Measurements from ENCODE around the gene CDK3.

The CDK3 gene

GRCh38 chr17:76054112-76054476, 53.4 kb downstream of the CDK3 start:
- 89% methylated on average over 3 of the region's 4 CpGs for whole genome bisulfite sequencing (ENCODE audit: insufficient coverage)
- no peak for DNase-seq
- Histone ChIP-seq H3K9me3 (ENCODE audit: control extremely low read depth in 1 of 5, control insufficient read depth in 4 of 5, insufficient read depth in 2 of 5, low read depth in 1 of 5, low read length in 4 of 5) (no peaks in the 10 kb centered on the region), H3K27me3 (replicated peaks in 2 of 5; ENCODE audit: control insufficient read depth in 4 of 5, insufficient read depth in 5 of 5, low read length in 4 of 5) (no peaks in the 10 kb centered on the region), H3K4me1 (ENCODE audit: control extremely low read depth in 1 of 4, control insufficient read depth in 4 of 4, insufficient read depth in 4 of 4, low read length in 3 of 4) (no peaks in the 10 kb centered on the region), H3K27ac (ENCODE audit: insufficient read depth in 1 of 2, low read depth in 1 of 2, low read length in 2 of 2, poor library complexity in 1 of 2, severe bottlenecking in 2 of 2) (no peak overlapping the region), H3K4me3 (ENCODE audit: control insufficient read depth in 1 of 7, extremely low read depth in 1 of 7, insufficient read depth in 4 of 7, low read depth in 2 of 7, low read length in 6 of 7) (no peak overlapping the region), H3K36me3 (ENCODE audit: control insufficient read depth in 4 of 4, insufficient read depth in 4 of 4, low read length in 3 of 4) (peaks cover 28 to 84% (median 62%) of the 10 kb centered on the region in 4 experiments)
- ChIA-PET POLR2A (no interaction called here), CTCF (interaction anchor here (1.0 to 6.0 kb wide), 3 partner anchors 39 to 349 kb away, joined by 3 to 61 read pairs (median 4); no protein-coding TSS in a partner anchor)
